Muscle of back (tissue), 11 donors: ENCODE results near the gene MOV10. TPM values are rescaled to one million over a fixed set of nuclear protein-coding genes. Genes with fewer than 3 reads are reported as not detected.
"Not testable (repeated sequence)": the region's sequence is repeated elsewhere in the genome, so short reads cannot be mapped to it uniquely, and the experiment has no call there.

Experiments
- DNase-seq, 3 donors: peaks; one replicate each; pipeline versions ENCODE4 v3.0.0 to v3.0.0-alpha.2; 2013
- polyA plus RNA-seq, 10 donors: library from polyadenylated mRNA; unstranded; fragments of 120-200 nt; gene quantifications; one replicate each; pipeline ENCODE4 v1.2.1, GENCODE V29; 2013; ENCODE audit not compliant: insufficient read length in 10 of 10

The MOV10 gene
- polyA plus RNA-seq, 10 donors: 41.8 to 71.6 (median 49.8) TPM

DNA sequence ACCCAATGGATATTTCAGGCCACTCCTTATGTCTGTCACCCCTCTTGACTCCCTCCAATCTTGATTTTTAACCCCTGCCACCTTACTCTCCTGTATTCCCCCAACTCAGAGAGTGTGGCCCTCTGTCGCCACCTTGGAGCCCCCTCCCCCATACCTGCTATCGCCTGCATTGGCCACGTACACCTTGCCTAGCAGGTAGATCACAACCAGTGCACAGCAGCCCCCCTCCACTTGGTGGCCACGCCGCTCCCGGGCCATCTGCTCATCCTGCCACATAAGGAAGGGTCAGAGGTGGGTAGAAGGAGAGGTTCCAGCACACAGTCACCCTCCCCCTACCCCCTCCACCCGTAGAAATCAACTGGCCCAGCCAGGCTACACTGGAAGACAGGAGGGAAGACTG lies 37.7 kb downstream of the MOV10 start:
- DNase-seq: no peak

DNA sequence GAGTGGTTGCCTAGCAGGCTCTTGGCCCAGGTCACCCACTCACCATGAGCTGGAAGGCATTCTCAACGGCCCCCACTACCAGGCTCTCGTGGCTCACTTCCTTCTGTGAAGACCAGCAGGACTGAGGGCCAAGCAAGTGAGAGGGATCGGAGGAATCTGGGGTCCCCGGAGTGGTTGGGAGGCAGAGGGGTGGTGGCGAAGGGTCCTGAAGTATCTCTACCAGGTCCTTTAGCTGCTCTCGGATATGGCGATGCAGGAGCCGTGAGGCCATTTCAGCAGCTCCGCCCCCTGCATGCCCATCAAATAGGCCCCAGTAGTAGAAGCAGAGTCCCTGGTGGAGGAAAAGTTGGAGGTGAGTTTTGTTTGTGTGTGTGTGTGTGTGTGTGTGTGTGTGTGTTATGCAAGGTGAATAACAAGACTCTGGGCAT lies 38.3 kb downstream of the MOV10 start:
- no peak for DNase-seq

DNA sequence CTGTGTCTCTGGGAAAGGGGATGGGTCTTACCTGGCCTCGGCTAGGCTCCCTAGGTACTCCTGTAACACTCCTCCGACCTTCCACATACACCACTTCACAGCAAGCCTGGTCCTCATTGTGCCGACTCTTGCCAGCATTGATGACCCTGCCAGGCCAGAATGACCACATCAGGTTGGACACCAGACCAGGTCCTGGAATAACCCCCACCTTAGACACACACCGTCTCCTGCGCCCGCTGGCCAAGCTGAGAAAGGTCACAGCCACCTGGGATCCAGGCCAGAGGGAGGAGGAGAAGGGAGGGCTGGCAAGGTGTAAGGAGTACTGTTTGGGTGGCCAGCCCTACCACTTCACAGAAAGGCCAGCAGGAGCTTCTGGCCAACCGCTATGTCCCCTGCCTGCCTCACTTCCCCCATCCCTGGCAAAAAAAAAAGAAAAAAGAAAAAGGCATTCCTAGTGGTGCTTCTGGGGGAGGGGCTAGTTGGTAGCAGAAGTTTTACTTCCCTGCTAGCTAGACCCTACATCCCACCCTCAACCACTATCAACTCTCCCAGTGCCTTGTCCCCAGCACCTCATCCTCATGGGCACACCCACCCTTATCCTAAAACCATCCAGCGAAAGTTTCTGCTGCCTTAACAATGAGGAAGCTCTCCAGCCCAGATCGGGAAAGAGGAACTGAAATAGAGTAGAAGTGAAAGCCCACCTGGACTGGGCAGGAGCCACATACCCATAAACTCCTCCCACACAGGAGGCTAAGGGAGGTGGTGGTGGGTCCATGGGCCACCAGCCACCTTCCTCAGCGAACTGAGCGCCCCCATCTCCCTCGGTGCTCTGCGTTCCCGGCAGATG lies 39.2 kb downstream of the MOV10 start:
- DNase-seq: peak in 1 of 3 donors; percentile 55

DNA sequence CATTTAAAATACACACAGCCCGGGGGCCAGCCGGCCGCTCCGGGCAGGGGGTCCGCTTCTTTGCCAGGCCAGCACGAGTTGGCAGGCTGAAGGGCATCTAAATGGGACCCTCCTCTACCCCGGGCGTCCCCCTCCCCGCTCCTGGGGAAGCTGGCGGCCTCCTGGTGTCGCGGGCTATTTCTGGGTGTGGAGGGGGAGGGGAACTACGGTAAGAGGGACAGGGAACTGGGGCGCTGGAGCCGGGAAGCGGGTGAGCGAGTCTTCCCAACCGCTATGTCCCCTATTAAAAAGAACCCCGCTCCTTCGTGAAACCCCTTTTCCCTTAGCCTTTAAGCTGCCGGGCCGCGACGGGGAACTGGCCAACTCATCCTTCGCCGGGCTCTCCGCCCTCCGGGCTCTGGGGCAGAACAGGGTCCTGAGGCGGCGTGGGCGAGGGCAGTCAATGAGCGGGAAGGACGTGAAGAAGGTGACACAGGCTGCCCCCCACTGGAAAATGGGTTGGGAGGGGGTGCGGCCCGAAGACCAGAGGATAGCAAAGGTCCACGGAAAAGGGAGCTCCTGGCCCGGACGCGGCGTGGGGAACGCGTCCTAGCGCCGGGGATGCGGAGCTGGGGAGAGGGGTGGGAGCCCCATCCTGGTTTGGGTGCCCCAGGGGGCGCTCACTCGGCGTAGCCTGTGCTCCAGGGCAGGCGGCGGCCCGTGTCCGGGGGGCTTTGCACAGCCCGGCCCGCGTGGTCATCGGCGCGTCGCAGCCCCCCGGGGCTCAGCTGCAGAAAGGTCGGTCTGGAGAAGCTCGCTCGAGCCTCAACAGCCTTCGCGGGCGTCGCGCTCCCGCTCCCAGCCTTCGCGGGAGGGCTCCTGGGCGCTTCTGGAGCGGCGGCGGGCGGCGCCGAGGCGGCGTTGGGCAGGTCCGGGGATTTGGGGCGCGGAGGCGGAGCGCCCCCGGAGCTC lies 40.1 kb downstream of the MOV10 start:
- DNase-seq: peak in 1 of 3 donors; percentile 83

DNA sequence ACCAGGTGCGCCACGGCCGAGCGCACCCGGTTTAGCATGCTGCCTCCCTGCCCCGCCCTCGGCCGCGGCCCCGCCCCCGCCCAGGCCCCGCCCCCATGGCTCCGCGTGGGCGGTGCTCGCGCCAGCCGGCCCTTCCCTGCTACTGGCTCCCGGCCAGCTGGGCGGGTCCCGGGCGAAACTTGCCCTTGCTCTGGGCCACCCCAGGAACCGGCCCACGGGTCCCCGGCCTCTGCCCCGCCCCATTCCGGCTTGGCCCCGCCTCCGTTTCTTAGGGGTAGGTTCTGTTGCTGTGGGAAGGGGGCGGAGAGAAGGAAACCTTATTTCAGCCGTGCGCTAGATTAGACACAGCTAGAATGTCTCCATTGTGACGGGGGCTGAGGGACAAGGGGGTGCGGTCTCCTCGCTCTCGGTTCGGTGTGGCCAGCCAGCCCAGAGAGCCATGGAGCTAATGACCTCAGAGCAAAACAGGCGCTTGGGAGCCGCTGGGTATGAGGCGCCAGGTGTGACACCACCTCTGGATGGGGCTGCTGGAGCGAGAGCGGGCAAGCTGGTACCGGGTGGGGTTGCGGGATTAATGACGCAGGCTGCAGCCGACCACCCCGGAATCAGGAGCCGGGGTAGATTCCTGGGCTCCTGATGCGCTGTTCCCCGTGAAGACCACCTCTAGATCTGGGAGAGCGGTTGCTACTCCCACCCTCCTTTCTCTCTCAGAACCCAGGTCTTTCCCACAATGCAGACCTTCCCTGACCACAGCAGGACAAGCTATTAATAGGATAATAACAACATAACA lies 41.0 kb downstream of the MOV10 start, which contains the start of gene PPM1J:
PPM1J (minus strand) TSS at position 69 of the 790 bp plus-strand sequence; CDS start at position 38, 31 bp downstream.
- DNase-seq: peak; percentile 87 to 93 (median 88)

DNA sequence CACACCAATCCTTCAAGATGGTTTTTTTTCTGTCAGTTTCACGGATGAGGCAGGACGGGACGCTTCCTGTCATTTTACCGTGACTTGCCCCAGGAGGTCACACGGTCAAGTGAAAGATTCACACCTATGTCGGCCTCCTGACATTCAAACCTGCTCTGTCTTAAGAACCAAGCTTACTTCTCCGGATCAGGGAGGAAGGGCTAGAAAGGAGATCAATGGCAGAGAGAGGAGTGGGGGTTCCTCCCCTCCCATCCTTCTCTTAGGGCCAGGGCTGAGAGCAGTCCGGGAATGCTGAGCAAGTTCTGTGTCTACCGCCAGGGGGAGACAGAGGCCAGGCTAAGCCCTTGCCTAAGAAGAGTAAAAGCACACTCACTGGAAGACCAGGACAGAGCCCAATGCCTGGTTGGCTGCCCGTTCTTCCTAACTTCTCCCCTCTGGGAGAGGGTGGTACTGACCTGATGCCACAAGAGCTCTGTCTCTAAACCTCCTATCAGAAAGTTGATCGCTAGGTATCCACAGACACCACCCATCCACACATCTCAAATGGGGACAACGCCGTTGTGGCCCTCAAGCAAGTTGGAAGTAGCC lies 41.8 kb downstream of the MOV10 start:
- peak; percentile 90 to 96 (median 94) for DNase-seq

DNA sequence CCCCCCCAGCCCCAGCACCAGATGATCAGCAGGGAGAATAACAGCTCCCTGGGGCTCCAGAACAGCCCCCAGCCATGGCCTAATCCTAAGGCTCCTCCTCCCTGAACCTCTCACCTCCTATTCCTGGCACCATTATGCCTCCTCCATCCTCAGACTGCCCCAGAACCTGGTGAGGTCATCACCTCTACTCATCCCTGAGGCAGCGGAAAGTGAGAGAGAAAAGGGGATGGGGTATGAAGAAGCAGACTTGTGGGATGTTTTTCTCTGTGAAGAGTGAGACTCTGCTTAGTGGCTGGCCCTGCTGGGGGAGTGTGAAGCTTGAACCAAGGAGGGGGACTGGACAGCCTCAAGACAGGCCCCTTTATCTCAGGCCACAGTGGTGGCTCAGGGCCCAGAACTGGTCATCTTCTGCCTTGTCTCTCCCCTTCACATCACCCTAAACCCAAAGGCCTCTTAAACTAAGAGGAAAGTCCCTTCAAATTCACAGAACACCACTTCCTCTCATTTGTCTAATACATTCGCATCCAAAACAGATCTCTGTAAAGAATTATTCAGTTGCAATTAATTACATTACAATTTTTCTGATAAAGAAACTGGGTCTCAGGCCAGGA lies 42.9 kb downstream of the MOV10 start:
- DNase-seq: no peak

DNA sequence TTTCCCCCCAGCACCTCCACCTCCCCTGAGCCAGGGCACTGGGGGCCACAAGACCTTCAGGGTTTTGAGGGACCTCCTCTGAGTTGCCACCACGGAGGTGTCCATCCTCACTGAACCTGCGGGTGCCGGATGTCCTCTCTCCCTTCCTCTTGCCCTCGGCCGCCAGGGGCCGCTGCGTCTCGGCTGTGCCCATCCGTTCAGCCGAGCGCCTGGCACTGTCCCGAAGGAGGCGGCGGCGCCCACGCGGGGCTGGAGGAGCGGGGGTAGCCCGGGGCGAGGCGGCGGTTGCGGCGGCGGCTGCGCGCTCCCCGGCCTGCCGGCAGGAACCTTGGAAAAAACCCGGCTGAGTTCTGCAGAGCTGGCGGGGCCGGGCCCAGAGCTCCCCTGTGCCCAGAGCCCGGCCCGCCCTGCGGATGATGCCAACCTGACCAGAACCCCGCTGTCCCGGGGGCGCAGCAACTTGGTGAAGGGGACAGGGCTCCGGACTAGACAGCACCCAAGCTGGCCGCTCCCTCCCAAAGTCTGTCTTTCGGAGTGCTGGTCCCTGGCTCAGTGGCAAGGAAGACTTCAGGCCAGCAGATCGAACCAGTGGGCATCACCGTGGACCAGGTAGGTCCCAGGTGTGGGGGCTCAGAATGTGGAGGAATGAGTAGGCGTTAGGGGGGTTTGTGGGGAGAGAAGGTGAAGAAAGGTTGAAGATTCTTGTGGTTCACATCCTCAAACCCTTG lies 44.4 kb downstream of the MOV10 start:
- DNase-seq: peak in 2 of 3 donors; percentile 61 to 74

DNA sequence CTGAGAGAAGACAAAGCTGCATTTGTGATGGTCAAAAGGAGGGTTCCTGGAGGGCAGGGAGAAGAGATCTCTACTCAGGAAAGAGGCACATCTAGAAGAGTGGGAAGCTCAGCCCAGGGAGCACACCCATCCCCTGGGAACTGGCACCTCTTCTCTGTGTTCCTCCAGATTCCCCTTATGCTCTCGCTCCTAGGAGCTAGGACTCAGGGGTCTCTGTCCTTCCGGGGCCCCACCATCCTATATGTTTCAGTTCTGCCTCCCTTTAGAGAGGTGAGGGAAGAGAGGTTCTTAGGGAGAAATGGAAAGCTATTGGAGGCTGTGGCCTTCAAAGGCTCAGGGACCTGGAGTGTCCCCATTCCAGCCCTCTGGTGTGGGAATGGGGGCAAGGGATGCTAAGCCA lies 45.2 kb downstream of the MOV10 start:
- DNase-seq: no peak

DNA sequence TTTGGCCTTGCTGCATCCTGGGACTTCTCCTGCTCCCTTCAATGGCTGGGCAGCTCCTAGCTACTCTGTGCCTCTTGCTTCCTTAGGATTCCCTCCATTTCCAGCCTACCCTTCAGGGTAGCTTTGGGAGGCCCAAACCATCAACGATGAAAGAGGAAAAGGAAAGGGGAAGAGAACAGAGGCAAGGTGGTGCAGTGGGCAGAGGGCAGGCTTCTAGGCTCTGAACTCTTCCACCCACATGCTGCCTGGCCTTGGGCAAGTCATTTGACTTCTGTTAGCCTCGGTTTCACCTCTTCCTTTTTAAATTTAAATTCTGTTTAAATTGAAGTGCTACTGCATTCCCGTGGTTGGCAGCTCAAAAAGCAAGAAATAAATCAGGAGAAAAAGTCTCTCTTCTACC lies 46.3 kb downstream of the MOV10 start:
- no peak for DNase-seq

DNA sequence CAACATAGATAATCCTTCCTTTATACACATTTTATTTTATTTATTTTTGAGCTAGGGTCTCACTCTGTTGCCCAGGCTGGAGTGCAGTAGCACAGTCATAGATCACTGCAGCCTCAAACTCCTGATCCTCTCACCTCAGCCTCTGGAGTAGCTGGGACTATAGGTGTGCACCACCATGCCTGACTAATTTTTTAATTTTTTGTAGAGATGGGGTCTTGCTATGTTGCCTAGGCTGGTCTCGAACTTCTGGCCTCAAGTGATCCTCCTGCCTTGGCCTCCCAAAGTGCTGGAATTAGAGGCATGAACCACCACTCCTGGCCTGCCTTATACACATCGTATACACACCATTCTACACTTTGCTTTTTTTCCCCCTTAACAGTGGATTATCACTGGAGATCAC lies 46.8 kb downstream of the MOV10 start:
- DNase-seq: not testable (repeated sequence)

DNA sequence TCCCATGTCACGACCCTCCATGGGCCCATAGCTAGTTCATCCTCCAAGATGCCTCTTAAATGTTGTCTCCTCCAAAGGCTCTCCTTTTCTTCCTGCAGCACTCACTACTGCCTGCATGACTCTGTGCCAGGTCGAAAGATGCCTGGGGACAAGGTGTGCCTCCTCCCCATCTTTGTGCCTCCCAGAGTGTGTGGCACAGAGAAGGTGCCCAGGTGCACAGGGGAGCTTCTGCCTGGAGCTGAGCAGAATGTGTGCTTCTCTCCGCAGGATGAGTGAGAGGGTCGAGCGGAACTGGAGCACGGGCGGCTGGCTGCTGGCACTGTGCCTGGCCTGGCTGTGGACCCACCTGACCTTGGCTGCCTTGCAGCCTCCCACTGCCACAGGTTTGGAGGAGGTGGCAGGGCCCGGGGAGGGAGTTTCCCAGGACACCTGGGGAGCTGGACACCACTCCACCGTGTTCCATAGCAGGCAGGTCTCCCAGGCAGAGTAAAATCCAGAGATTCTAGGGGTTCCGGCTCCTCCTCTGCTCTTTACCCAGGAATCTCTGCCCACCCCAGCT lies 47.6 kb downstream of the MOV10 start:
- no peak for DNase-seq

DNA sequence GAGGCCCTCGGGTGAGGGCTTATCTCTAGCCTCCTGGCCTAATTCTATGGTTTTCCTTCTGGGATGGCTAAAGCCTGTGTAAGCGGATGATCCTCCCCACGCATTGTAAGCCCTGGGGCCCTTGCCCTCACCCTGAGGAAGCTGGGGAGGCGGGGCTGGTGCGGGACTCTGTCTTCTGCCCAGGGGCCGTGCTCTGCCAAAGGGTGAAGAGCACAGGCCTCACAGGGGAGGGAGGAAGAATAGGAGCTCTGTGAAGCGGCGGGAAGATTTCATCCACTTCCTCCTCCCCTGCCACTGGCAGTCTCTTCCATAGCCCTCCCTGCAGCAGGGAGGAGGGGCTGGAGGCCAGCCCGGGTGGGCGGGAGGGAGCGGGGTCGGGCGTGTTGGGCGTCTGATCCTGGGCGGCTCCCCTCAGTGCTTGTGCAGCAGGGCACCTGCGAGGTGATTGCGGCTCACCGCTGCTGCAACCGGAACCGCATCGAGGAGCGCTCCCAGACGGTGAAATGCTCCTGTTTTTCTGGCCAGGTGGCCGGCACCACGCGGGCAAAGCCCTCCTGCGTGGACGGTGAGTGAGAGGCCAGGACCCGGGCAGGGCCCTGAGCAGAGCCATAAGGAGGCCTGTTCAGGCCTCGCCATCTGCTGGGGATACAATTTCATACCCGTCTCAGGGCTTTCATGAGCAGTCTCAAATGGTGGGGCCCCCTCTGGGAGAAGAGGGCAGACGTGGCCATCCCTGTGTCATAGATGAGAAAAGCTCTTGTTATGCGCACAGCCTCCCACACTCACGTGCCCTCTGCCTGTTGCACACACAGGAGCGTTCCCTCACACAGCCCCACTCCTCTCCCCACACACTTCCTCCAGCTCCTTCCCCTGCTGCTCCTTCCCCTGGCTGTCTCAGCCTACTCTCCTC lies 48.4 kb downstream of the MOV10 start:
- peak in 1 of 3 donors; percentile 68 for DNase-seq

DNA sequence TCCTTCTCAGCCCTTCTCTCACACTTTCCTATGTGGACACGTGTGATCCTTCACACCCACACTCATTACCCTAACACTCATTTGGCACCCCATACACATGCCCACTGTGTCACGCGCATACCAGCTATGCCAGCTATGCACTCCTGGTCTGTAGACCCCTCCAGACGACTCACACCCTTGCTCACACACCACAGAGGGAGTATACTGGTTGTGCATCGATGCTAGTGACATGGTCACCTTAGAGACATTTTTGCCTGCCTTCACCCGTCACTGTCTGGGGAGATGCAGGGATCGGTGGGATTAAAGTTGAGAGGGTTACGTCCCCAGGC lies 49.0 kb downstream of the MOV10 start:
- no peak for DNase-seq

DNA sequence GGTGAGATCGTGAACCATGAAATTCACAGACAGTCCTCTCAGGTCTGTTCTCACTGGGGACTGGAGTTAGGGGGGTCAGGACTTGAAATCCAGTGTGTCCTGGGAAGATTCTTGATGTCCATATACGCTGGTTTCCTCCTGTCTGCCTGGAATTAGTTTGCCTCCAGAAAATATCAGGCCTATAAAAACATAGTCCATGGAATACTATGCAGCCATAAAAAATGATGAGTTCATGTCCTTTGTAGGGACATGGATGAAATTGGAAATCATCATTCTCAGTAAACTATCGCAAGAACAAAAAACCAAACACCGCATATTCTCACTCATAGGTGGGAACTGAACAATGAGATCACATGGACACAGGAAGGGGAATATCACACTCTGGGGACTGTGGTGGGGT lies 49.8 kb downstream of the MOV10 start:
- not testable (repeated sequence) for DNase-seq

DNA sequence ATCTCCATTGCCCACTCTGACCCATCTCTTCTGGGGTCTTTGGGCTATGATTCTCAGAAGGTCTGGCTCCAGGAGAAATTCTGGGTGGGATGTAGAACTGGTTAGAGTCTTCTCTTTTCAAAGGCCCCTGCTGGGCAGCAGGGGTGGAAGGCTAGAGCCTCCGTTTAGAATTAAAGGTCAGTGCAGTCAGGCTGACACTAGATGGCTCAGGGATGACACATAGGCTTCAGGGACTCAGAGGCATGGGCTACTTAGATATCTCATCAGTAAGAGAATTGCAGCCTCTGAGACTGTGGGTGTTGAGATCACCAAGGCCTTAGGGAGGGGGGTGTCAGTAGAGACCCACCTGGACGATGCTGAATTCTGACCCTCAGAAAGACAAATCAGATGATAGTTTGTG lies 53.3 kb downstream of the MOV10 start:
- DNase-seq: no peak

DNA sequence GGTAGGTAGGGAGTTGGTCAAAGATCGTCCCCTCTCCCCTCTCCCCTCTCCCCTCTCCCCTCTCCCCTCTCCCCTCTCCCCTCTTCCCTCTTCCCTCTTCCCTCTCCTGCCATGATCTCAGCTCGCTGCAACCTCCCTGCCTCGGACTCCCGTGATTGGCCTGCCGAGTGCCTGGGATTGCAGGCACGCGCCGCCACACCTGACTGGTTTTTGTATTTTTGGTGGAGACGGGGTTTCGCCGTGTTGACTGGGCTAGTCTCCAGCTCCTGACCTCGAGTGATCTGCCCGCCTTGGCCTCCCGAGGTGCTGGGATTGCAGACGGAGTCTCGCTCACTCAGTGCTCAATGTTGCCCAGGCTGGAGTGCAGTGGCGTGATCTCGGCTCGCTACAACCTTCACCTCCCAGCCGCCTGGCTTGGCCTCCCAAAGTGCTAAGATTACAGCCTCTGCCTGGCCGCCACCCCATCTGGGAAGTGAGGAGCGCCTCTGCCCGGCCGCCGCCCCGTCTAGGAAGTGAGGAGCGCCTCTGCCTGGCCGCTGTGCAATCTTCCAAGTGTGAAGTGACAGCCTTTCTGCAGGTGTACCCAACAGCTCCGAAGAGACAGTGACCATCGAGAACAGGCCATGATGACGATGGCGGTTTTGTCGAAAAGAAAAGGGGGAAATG lies 54.0 kb downstream of the MOV10 start:
- DNase-seq: not testable (repeated sequence)

DNA sequence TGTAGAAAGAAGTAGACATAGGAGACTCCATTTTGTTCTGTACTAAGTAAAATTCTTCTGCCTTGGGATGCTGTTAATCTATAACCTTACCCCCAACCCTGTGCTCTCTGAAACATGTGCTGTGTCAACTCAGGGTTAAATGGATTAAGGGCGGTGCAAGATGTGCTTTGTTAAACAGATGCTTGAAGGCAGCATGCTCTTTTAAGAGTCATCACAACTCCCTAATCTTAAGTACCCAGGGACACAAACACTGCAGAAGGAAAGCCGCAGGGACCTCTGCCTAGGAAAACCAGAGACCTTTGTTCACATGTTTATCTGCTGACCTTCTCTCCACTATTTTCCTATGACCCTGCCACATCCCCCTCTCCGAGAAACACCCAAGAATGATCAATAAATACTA lies 54.6 kb downstream of the MOV10 start:
- DNase-seq: not testable (repeated sequence)
